ENCODE data around the gene DCST1.

DCST1 gene

DNA sequence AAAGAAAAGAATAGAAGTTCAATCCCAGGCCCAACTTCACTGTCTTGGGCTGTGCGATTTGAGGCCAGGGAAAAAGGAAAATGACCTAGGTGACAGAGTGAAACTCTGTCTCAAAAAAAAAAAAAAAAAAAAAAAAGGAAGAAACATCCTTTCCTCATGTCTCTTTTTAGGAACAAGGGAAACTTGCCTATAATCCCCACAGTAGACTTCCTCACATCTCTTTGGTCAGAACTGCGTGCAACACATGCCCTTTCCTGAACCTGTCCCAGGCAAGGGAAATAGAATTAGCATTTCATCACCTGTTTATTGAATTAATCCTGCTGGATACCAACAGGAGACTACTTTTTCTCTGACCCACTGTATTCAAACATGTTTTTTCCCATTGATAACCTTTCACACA, 2.3 kb downstream of the DCST1 start:
- TF ChIP-seq, protein P1, sequence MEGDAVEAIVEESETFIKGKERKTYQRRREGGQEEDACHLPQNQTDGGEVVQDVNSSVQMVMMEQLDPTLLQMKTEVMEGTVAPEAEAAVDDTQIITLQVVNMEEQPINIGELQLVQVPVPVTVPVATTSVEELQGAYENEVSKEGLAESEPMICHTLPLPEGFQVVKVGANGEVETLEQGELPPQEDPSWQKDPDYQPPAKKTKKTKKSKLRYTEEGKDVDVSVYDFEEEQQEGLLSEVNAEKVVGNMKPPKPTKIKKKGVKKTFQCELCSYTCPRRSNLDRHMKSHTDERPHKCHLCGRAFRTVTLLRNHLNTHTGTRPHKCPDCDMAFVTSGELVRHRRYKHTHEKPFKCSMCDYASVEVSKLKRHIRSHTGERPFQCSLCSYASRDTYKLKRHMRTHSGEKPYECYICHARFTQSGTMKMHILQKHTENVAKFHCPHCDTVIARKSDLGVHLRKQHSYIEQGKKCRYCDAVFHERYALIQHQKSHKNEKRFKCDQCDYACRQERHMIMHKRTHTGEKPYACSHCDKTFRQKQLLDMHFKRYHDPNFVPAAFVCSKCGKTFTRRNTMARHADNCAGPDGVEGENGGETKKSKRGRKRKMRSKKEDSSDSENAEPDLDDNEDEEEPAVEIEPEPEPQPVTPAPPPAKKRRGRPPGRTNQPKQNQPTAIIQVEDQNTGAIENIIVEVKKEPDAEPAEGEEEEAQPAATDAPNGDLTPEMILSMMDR (IDR thresholded peaks at IDR 0.05; ENCODE audit: low read depth, low read length, missing control alignments): no peak
- no peak overlapping the region for H3K4me3 ChIP-seq (replicated peaks; ENCODE audit: low read depth, low read length)
- no peak for DNase-seq (ENCODE audit: extremely low read depth, low read depth)

GRCh38 chr1:155037043-155037442, 3.4 kb downstream of the DCST1 start:
- TF ChIP-seq, protein P1 (IDR thresholded peaks at IDR 0.05; ENCODE audit: low read depth, low read length, missing control alignments): no peak
- no peak overlapping the region for H3K4me3 ChIP-seq (replicated peaks; ENCODE audit: low read depth, low read length)
- DNase-seq (ENCODE audit: extremely low read depth, low read depth): no peak

DNA sequence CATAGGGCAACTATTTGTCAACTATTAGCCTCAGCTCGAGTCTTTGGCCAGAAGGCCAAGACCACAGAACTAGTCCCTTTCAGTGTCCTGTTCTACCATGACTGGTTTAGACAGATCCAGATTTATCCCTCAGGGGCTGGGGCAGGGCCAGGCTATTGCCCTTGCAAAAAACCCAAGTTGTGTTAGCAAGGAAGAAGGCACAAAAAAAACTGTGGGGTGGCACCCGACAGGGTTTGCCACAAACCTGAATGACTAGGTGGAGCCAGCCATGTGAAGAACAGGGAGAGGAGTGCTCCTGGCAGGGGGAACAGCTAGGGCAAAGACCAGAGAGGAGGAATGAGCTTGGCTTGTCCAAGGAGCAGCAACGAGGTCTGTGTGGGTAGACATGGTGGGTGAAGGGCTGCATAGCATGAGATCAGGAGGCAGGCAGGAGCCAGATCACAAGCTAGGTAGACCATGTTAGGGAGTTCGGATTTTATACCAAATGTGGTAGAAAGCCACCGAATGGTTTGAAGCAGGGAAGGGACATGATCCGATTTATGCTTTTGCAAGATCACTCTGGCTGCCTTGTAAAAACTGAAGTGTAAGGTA, 4.3 kb downstream of the DCST1 start:
- TF ChIP-seq, protein P1 (IDR thresholded peaks at IDR 0.05; ENCODE audit: low read depth, low read length, missing control alignments): no peak
- DNase-seq (ENCODE audit: extremely low read depth, low read depth): no peak
- no peak overlapping the region for H3K4me3 ChIP-seq (replicated peaks; ENCODE audit: low read depth, low read length)

DNA sequence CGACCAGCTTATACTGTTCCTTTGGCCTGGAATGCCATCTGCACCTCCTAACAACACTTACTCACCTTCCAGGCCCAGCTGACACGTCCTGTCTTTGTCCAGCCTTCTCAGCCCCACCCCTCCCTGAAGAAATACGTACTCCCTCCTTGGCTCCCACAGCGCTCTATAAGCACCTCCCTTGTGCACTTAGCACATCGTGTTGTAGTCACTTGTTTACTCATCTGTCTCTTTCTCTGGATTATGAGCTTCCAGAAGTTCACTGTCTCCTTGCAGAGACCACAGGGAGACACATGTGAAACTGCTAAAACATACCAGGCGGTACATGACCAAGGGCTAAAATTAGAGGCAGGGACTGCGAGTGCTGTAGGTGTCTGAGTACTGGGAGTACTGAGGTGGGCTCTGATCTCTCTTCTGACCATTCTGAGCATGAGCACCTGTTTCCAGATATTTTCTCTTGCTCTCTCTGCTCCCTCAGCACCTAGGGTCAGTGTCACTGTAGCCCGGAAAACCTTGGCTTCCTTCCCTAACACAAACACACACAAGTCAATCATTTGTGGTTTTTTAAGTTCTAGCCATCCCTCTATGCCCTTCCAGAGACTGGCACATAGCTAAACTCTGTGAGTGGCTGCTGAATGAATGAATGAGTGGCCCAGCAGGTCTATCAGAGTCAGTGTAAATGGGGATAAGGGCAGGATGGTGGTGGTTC, 5.1 kb downstream of the DCST1 start:
- TF ChIP-seq, protein P1 (IDR thresholded peaks at IDR 0.05; ENCODE audit: low read depth, low read length, missing control alignments): no peak
- no peak for DNase-seq (ENCODE audit: extremely low read depth, low read depth)
- H3K4me3 ChIP-seq (replicated peaks; ENCODE audit: low read depth, low read length): no peak overlapping the region

- H3K4me3 ChIP-seq (replicated peaks; ENCODE audit: low read depth, low read length): no peak overlapping the region
- DNase-seq (ENCODE audit: extremely low read depth, low read depth): no peak
- TF ChIP-seq, protein P1 (IDR thresholded peaks at IDR 0.05; ENCODE audit: low read depth, low read length, missing control alignments): no peak
Measured at GRCh38 chr1:155039308-155039669, 5.7 kb downstream of the DCST1 start.

DNA sequence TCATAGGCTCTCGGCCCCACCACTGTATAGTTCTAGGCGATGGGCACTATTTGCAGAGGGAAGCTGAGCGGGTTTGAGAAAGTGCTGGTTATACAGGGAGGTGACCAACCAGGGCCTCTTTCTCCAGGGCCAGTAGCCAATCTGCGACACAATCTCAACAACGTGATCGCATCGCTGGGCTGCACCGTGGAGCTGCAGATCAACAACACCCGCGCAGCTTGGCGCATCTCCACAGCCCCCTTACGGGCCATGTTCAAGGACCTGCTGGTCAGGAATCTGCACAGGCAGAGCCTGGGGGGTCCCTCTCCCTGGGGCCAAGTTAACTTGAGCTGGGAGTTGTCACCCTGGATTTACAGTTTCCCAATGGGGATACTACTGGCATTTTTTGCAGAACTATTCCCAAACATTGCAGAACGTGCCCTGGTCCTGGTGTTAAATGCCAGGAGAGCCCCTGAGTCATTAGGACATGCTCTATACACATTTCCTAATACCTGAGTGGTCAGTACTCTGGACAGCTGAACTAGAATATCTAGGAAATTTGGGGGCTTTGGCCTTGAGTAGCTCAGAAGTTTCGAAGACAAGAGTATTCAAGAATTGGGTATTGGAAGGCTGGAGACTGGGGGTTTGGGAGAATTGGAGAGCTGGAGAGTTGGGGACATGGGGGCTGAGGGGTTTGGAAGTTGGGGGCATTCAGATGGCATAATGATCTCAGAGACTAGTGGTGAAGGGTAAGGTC, 6.9 kb downstream of the DCST1 start:
- TF ChIP-seq, protein P1 (IDR thresholded peaks at IDR 0.05; ENCODE audit: low read depth, low read length, missing control alignments): no peak

More for the DNA sequence above, 6.9 kb downstream of the DCST1 start:
- no peak for DNase-seq (ENCODE audit: extremely low read depth, low read depth)
- H3K4me3 ChIP-seq (replicated peaks; ENCODE audit: low read depth, low read length): no peak overlapping the region

Measured in HFF-Myc (cell line).